ENCODE measurements around the gene LRCH1.
A peak's percentile ranks its signal among the peaks of the same experiment; 100 is the strongest.

LRCH1 gene

DNA sequence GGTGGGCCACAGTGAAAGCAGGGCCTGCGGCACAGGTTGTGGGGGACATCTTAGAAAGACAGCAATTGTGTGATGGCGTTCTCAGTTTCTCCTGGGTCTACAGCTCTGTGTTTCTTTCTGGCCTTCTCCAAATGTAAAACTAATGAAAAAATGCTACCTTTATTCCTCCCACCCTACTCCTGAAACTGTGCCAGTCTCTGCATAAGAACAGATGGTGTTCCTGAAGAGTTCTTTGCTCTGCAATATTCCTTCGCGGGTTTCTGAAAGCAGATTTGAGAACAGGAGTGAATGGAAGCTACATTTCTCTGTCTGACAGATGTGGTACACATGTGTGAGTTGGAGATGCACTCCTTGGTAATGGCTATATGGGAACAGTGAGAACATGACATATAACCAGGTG lies 18.0 kb upstream of the LRCH1 start:
- TF ChIP-seq, protein P1, sequence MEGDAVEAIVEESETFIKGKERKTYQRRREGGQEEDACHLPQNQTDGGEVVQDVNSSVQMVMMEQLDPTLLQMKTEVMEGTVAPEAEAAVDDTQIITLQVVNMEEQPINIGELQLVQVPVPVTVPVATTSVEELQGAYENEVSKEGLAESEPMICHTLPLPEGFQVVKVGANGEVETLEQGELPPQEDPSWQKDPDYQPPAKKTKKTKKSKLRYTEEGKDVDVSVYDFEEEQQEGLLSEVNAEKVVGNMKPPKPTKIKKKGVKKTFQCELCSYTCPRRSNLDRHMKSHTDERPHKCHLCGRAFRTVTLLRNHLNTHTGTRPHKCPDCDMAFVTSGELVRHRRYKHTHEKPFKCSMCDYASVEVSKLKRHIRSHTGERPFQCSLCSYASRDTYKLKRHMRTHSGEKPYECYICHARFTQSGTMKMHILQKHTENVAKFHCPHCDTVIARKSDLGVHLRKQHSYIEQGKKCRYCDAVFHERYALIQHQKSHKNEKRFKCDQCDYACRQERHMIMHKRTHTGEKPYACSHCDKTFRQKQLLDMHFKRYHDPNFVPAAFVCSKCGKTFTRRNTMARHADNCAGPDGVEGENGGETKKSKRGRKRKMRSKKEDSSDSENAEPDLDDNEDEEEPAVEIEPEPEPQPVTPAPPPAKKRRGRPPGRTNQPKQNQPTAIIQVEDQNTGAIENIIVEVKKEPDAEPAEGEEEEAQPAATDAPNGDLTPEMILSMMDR (IDR thresholded peaks at IDR 0.05; ENCODE audit: insufficient read depth, low read depth, low read length, missing control alignments), result no peak
- DNase-seq (ENCODE audit: low read depth), result no peak
- H3K4me3 ChIP-seq (ENCODE audit: low read length), result no peak overlapping the region

- TF ChIP-seq, protein P1 (IDR thresholded peaks at IDR 0.05; ENCODE audit: insufficient read depth, low read depth, low read length, missing control alignments), result no peak
- no peak overlapping the region for H3K4me3 ChIP-seq (ENCODE audit: low read length)
- peak; percentile 33 for DNase-seq (ENCODE audit: low read depth)
Measured at GRCh38 chr13:46535825-46536224, 17.1 kb upstream of the LRCH1 start.

GRCh38 chr13:46536341-46536740 lies 16.6 kb upstream of the LRCH1 start:
- TF ChIP-seq, protein P1 (IDR thresholded peaks at IDR 0.05; ENCODE audit: insufficient read depth, low read depth, low read length, missing control alignments), result no peak
- no peak for DNase-seq (ENCODE audit: low read depth)
- H3K4me3 ChIP-seq (ENCODE audit: low read length), result no peak overlapping the region

DNA sequence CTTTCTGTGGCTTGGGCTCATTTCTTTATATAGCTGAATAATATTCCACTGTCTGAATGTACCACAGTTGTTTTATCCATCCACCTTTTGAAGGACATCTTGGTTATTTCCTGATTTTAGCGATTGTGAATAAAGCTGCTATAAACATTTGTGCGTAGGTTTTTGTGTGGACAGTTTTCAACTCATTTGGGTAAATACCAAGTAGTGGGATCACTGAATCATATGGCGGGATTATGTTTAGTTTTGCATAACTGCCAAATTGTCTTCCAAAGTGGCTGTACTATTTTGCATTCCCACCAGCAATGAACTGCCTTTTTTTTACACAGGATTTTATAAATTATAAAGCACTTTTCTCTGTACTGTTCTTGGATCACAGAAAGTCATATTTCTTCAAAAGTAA lies 13.7 kb upstream of the LRCH1 start:
- DNase-seq (ENCODE audit: low read depth), result no peak
- TF ChIP-seq, protein P1 (IDR thresholded peaks at IDR 0.05; ENCODE audit: insufficient read depth, low read depth, low read length, missing control alignments), result no peak

DNA sequence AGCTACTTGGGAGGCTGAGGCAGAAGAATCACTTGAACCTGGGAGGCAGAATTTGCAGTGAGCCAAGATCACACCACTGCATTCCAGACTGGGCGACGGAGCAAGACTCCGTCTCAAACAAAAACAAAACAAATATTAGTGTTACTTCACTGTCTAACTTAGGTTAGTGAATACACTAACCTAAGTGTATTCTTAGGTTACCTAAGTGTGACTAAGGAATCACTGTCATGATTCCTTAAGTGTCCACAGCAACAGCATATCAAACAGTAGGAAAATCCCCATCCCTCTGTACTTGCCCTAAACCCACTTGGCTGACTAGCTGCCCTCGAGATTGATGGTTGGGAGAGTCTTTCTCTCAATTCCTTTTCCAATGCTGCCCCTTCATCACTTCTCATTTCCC lies 11.8 kb upstream of the LRCH1 start:
- DNase-seq (ENCODE audit: low read depth), result peak; percentile 11
- TF ChIP-seq, protein P1 (IDR thresholded peaks at IDR 0.05; ENCODE audit: insufficient read depth, low read depth, low read length, missing control alignments), result no peak
- no peak overlapping the region for H3K4me3 ChIP-seq (ENCODE audit: low read length)

More for the DNA sequence above, 13.7 kb upstream of the LRCH1 start:
- H3K4me3 ChIP-seq (ENCODE audit: low read length), result no peak overlapping the region

DNA sequence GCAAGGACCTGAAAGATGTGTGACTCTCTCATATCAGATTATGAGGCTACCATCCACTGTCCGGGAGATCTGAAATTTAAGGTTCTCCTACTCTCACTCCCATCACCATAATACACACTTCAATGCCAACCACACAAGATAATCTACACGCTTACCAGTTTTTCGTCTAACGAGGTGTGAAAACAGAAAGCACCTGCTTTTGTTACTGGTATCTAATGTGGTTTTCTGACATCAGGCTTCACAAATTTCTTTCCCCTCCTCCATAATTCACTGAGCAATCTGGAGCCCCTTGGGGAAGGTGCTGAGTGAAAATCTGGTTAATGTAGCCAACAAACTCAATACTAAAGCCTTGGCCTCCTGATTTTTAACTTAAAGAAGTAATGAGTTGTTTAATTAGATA lies 10.1 kb upstream of the LRCH1 start:
- no peak for DNase-seq (ENCODE audit: low read depth)
- TF ChIP-seq, protein P1 (IDR thresholded peaks at IDR 0.05; ENCODE audit: insufficient read depth, low read depth, low read length, missing control alignments), result no peak
- H3K4me3 ChIP-seq (ENCODE audit: low read length), result no peak overlapping the region

- TF ChIP-seq, protein P1 (IDR thresholded peaks at IDR 0.05; ENCODE audit: insufficient read depth, low read depth, low read length, missing control alignments), result no peak
- H3K4me3 ChIP-seq (ENCODE audit: low read length), result no peak overlapping the region
- no peak for DNase-seq (ENCODE audit: low read depth)
Measured at GRCh38 chr13:46543287-46543686, 9.7 kb upstream of the LRCH1 start.
